GM19023 (cell line): ENCODE data around the gene EXOC7.
"Not testable (repeated sequence)": the region's sequence is repeated elsewhere in the genome, so short reads cannot be mapped to it uniquely, and the experiment has no call there.

Experiments used
- ATAC-seq: cut with Tn5 transposase; IDR thresholded peaks from one replicate; pipeline ENCODE4 v1.9.1; 2021; ENCODE audit warnings: mild to moderate bottlenecking, moderate library complexity; ENCODE audit not compliant: unreplicated experiment

The EXOC7 gene

DNA sequence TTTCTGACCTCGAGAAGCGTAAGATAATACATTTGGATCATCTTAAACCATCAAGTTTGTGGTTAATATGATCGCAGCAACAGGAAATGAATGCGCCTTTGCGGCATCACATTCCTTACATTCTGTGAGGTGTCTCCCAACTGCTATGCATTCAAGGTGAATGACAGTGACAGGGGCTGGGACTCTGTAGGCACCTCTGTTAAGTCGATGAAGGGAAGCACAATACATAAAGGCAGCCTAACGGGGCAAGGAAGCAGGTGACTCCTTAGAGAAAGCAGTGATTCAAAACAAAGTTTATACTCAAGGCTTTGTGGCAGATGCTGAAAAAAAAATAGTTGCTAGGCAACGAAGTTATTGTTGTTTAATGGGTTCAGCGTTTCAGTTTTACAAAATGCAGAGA lies 54.9 kb downstream of the EXOC7 start:
- no peak for ATAC-seq

DNA sequence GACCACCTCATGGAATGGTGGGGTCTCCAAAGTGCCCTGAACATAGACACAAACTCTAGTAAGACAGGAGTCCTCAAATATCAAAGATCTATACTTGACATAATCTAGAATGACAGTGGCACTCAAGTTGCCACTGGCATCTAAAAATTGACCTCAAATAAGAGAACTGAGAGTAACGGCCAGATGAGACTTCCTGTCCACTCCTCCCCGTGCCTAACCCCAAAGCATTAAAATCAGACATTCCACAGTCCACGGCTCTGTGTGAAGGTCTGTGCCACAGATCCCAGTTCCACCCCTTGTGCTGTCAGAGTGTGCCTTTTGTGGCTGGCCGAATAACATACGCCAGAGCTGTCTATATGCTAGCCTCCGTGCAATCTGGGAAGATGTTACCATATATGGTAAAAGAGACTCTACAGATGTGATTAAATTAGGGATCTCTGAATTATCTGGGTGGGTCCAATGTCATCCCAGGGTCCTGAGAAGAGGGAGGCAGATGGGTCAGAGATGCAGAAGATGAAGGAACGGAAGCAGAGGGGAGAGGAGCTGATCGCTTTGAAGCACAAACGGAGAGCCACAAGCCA lies 55.5 kb downstream of the EXOC7 start:
- ATAC-seq: no peak

DNA sequence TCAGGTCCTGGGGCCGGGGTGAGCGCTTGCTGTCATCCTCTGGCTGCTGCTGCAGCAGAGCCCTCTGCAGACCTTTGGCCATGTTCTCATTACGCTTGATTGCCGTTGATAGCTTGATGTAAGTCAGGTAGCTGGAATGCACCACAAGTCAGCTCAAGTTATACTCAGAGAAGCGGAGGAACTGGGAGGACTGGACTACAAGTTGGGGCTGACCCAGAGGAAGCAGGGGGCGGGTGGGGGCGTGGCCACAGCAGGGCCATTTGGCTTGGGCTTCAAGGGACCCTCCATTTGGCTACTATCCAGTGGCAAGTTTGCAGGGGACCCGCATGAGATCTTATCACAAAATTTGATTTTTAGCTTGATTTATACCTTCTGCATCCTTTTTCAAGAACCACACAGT lies 57.5 kb downstream of the EXOC7 start:
- ATAC-seq: no peak

DNA sequence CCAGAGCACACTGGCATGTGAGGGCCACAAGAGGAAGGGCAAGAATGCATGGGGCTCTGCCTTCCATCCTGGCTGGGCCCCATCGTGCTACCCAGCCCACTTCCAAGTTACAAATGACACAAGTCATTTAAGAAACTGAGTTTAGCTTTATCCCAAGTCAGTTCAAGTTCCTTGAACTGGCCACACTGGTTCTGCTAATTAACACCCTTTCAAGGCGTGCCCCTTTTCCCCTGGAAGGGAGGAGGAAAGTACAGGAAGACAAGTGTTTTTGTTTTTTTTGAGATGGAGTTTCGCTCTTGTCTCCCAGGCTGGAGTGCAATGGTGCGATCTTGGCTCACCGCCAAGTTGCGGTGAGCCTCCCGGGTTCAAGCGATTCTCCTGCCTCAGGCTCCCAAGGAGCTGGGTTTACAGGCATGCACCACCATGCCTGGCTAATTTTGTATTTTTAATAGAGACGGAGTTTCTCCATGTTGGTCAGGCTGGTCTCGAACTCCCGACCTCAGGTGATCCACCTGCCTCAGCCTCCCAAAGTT lies 59.0 kb downstream of the EXOC7 start:
- ATAC-seq: not testable (repeated sequence)

DNA sequence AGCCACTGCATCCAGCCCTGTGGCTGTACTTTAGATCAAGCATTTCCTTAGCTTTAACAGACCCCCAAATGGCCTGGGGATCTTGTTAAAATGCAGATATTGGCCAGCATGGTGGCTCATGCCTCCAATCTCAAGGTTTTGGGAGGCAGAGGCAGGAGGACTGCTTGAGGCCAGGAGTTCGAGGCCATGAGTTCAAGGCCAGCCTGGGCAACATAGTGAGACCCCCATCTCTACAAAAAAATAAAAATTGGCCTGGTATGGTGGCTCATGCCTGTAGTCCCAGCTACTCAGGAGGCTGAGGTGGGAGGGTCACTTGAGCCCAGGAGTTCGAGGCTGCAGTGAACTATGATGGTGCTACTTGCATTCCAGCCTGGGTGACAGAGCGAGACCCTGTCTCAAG lies 60.7 kb downstream of the EXOC7 start:
- not testable (repeated sequence) for ATAC-seq

DNA sequence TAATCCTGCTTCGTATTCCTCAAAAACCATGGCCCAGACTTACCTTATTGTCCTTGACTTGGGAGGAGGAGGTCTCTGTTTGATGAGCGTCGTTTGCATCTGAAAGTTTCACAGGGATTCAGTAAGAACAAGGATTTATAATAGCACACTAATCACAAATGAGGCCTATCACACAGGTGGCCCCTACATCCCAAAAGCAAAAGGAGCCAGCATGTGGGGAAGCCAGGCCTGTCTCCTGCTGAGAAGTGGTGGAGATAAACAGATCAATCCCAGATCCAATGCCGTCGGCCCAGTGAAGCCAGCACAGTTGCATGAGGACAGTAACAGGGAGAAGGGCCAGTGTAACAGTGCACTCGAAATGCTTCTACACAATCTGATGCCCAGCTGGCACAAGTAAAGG lies 63.2 kb downstream of the EXOC7 start:
- no peak for ATAC-seq

DNA sequence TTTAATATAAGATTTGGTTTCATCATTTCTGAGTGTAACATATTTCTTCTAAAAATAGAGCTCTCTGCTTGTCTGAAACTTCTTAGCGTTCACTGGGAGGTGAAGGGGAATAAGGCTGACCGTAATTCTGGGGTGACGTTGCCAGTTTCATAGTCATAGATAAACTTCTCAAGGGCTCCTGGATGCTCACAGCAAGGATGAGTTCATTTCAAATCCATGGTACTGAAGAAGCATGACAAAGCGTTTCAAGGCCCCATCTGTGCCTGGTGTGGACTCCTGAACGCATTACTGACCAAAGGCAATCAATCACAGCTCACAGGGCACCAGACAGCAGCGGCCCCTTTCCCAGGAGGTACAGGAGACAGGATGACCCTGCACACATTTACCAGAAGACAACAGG lies 64.5 kb downstream of the EXOC7 start:
- ATAC-seq: no peak

DNA sequence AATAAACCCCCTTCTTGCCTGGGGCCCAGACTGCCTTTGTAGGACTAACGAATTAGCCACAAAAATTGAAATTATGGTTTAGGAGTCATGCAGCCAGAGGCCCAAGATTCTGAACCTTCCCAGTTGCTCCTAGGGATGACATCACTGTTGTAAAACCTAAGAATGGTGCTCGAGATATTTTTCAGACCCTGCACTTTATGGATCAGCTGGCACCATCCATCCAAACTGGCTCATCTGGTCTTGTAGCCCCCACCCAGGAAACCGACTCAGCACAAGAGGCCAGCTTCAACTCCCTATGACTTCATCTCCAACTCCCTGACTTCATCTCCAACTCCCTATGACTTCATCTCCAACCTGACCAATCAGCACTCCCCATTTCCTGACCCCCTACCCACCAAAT lies 65.5 kb downstream of the EXOC7 start:
- no peak for ATAC-seq

DNA sequence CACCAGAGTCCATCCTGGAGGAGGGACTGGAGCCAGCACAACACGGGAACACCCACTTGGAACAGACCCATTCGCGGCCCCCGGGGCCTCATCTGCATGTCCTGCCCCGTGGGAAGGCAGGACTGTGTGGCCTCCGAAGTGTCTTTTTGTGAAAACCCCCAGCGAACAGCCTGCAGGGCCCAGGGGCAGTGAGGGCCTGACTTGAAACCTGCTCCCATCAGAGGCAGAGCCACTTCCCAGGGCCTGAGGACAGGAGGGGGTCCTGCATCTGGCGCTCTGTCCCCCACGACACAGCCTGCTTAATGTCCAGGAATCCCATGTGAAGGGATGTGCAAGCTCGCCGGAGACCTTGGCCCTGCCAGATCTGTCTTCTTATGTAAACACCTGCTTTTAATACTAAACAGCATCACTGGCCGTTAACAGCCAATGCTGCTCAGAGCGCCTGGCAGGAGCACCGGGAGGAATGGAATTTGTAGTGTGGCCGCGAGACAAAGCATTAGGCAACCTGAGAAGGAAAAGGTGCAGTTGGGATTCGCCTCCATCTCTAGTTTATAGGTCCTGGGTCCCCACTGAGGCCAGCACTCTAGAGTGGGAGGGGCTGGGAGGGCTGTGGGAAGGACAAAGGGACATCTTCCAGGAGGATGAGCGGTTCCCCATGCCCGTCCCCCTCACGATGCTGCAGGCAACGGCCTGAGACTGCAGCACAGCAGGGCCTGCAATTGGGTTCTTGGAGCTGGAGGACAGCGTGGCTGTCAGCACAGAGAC lies 66.9 kb downstream of the EXOC7 start:
- no peak for ATAC-seq

DNA sequence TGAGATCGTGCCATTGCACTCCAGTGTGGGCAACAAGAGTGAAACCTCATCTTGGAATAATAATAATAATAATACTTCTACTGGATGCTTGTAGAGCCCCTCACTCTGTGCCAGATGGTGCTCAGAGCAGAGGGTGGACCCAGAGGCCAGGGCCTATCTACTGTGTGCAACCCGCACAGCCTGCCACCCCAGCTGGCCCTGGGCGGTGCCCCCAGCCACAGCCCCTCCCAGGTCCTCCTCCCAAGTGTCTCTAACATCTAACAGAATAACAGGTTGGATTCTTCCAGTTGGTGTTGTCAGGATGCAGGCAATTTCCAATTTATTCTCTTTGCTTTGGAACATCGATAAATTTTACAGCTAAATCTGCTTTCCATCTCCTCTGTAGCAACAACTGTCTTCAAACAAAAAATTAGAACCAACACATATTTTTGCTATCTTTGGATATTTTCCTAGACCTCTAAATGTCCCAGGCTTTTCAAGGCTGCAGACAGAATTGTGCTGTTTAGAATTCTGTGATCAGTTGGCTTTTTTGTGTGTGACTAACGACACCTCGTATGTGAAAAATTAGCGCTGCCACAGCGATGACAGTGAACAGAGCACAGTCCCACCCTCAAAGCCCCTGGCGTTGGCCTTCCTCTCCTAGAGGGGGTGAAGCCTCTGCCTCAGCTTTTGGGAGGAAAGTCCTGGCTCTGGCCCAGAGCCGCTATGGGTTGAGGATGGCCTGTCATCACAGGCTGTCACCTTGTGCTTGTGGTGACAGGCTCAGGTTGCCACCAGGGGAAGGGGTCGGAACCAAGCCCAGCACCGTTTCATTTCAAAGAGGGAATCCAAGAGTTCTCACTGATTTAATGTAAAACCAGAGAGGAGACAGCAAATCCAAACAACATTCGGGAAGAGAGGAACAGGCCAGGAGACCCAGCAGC lies 68.9 kb downstream of the EXOC7 start:
- no peak for ATAC-seq

DNA sequence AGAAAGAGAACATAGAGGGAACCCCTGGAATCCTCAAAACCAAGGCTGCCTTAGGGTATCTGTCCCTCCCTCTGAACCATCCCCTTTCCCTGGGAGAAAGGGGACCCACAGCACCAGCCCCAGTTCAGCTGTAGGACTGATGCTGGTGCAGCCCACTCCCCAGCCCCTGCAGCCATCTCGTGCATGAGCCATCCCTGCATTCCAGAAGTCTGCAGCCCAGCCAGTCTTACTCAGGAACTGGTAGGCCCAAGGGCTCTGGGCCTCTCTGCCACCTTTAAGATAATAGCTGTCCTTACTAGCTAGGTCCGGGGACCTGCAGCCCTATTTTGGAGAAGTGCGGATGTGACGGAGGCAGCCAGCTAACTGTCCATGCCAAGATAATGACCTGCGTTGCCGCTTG lies 70.4 kb downstream of the EXOC7 start:
- ATAC-seq: no peak

DNA sequence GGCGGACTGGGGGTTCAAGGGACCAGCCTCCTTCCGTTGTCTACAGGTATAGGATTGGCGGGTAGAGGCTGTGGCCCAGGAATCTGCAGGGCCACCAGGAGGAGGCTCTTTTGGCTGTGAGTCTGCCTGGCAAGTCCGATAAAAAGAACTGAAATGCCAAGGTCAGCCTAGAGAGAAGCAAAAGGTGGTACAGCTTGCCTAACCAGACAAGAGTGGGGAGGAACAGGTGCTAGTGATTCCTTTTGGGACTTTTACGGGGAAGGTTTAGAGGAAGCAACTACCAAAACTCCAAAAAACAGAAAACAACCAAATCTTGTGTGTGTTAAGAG lies 70.8 kb downstream of the EXOC7 start:
- no peak for ATAC-seq

DNA sequence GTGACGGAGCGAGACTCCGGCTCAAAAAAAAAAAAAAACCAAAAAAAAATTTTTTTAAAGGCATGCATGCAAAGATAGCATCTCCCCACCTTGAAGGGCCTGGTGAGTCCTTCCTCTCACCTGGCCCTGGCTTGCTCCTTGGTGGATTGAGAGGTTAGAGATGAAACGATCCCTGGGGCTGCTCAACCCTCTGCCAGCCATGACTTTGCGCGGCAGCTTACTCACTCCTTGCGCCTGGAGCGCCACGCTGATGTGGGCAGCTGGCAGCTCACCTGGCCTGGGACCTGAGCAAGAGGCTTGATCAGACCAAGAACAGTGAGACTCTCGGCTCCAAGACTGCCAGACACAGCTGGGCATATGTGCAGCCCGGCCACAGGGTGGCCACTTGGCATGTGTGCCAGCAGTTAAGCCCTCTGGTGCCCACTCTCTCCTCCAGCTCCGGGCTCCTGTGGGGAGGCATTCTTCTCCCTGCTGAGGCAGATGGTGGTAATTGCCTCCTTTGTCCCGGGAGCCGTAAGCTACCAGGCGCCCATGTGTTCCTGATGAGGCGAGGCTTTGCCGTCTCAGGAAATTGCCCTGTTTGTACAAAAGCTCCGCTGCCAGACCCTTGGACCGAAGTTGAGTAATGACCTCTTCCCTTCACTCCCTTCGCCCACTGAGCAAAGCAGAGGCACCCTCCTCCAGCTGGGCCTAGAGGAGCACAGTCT lies 71.4 kb downstream of the EXOC7 start:
- ATAC-seq: no peak
